Measurements from ENCODE around the gene COL27A1.
"Not testable (repeated sequence)": the region's sequence is repeated elsewhere in the genome, so short reads cannot be mapped to it uniquely, and the experiment has no call there.

Gene COL27A1

GRCh38 chr9:114319147-114319546 is 163.8 kb downstream of the COL27A1 start:
- H3K4me3 ChIP-seq (ENCODE audit: low read depth, low read length): no peak overlapping the region
- no peak for DNase-seq (ENCODE audit: low read depth, low spot score)
- TF ChIP-seq, protein P1, sequence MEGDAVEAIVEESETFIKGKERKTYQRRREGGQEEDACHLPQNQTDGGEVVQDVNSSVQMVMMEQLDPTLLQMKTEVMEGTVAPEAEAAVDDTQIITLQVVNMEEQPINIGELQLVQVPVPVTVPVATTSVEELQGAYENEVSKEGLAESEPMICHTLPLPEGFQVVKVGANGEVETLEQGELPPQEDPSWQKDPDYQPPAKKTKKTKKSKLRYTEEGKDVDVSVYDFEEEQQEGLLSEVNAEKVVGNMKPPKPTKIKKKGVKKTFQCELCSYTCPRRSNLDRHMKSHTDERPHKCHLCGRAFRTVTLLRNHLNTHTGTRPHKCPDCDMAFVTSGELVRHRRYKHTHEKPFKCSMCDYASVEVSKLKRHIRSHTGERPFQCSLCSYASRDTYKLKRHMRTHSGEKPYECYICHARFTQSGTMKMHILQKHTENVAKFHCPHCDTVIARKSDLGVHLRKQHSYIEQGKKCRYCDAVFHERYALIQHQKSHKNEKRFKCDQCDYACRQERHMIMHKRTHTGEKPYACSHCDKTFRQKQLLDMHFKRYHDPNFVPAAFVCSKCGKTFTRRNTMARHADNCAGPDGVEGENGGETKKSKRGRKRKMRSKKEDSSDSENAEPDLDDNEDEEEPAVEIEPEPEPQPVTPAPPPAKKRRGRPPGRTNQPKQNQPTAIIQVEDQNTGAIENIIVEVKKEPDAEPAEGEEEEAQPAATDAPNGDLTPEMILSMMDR (IDR thresholded peaks at IDR 0.05; ENCODE audit: low read depth, low read length): no peak
- in situ Hi-C loops (cut with HindIII; ENCODE audit: low sequenced_read_pairs): no loop called here

GRCh38 chr9:114320710-114321109 is 165.4 kb downstream of the COL27A1 start:
- in situ Hi-C loops (cut with HindIII; ENCODE audit: low sequenced_read_pairs); H3K4me3 ChIP-seq (ENCODE audit: low read depth, low read length): not testable (repeated sequence)
- peak; percentile 65 for DNase-seq (ENCODE audit: low read depth, low spot score)

DNA sequence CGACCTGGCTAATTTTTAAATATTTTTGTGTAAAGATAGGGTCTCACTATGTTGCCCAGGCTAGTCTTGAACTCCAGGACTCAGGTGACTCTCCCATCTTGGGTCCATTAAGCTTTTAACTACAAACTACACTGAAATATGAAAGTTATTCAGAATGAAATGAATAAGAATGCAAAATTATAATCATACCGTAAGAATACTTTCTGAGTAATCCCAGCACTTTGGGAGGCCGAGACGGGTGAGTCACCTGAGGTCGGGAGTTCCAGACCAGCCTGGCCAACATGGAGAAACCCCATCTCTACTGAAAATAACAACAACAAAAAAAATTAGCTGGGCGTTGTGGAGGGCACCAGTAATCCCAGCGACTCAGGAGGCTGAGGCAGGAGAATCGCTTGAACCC is 166.4 kb downstream of the COL27A1 start:
- TF ChIP-seq, protein P1 (IDR thresholded peaks at IDR 0.05; ENCODE audit: low read depth, low read length): no peak
- no peak overlapping the region for H3K4me3 ChIP-seq (ENCODE audit: low read depth, low read length)
- in situ Hi-C loops (cut with HindIII; ENCODE audit: low sequenced_read_pairs): no loop called here
- peak; percentile 9 for DNase-seq (ENCODE audit: low read depth, low spot score)

GRCh38 chr9:114322160-114322818 is 167.0 kb downstream of the COL27A1 start:
- DNase-seq (ENCODE audit: low read depth, low spot score); H3K4me3 ChIP-seq (ENCODE audit: low read depth, low read length); in situ Hi-C loops (cut with HindIII; ENCODE audit: low sequenced_read_pairs): not testable (repeated sequence)

DNA sequence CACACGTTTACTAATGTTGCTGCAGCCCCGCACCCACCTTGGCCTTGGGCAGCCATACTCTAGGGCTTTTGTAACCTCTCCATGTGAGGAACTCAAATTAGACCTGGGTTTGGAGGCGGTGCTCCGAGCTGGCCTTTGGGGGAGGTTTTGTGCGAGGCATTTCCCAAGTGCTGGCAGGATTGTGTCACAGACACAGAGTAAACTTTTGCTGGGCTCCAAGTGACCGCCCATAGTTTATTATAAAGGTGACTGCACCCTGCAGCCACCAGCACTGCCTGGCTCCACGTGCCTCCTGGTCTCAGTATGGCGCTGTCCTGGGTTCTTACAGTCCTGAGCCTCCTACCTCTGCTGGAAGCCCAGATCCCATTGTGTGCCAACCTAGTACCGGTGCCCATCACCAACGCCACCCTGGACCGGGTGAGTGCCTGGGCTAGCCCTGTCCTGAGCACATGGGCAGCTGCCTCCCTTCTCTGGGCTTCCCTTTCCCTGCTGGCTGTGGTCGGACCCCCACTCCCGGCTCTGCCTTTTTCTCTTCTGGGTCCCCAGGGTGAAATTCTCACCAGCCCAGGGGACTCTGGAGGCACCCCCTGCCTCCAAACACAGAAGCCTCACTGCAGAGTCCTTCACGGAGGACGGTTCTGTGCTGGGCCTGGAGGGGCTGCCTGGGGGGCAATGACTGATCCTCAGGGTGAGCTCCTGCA is 167.6 kb downstream of the COL27A1 start, which contains the start of gene ORM1:
ORM1 (plus strand) TSS at position 268 of the 701 bp plus-strand sequence; CDS start at position 304, 36 bp downstream.
- H3K4me3 ChIP-seq (ENCODE audit: low read depth, low read length); in situ Hi-C loops (cut with HindIII; ENCODE audit: low sequenced_read_pairs); DNase-seq (ENCODE audit: low read depth, low spot score): not testable (repeated sequence)

GRCh38 chr9:114323849-114324248 is 168.5 kb downstream of the COL27A1 start:
- H3K4me3 ChIP-seq (ENCODE audit: low read depth, low read length); DNase-seq (ENCODE audit: low read depth, low spot score); in situ Hi-C loops (cut with HindIII; ENCODE audit: low sequenced_read_pairs): not testable (repeated sequence)

- in situ Hi-C loops (cut with HindIII; ENCODE audit: low sequenced_read_pairs): no loop called here
- no peak overlapping the region for H3K4me3 ChIP-seq (ENCODE audit: low read depth, low read length)
- TF ChIP-seq, protein P1 (IDR thresholded peaks at IDR 0.05; ENCODE audit: low read depth, low read length): no peak
- no peak for DNase-seq (ENCODE audit: low read depth, low spot score)
Measured at GRCh38 chr9:114324492-114324891, 169.2 kb downstream of the COL27A1 start.

GRCh38 chr9:114324965-114325364 is 169.6 kb downstream of the COL27A1 start:
- DNase-seq (ENCODE audit: low read depth, low spot score); H3K4me3 ChIP-seq (ENCODE audit: low read depth, low read length); in situ Hi-C loops (cut with HindIII; ENCODE audit: low sequenced_read_pairs): not testable (repeated sequence)

GRCh38 chr9:114325684-114326254 is 170.4 kb downstream of the COL27A1 start:
- DNase-seq (ENCODE audit: low read depth, low spot score); H3K4me3 ChIP-seq (ENCODE audit: low read depth, low read length); in situ Hi-C loops (cut with HindIII; ENCODE audit: low sequenced_read_pairs): not testable (repeated sequence)

All from astrocyte of the spinal cord (primary cell).